Measurements from ENCODE around the gene LPCAT2.

LPCAT2 gene

GRCh38 chr16:55481023-55481422 lies 27.8 kb upstream of the LPCAT2 start:
- no peak for DNase-seq

GRCh38 chr16:55482056-55482455 lies 26.8 kb upstream of the LPCAT2 start:
- DNase-seq, result no peak

GRCh38 chr16:55487048-55487803 lies 21.6 kb upstream of the LPCAT2 start:
- DNase-seq, result no peak

GRCh38 chr16:55488306-55488705 lies 20.6 kb upstream of the LPCAT2 start:
- no peak for DNase-seq

- DNase-seq, result no peak
These were observed 19.5 kb upstream of the LPCAT2 start for GRCh38 chr16:55489119-55489955.

GRCh38 chr16:55489956-55490265 lies 19.0 kb upstream of the LPCAT2 start:
- DNase-seq, result no peak

- no peak for DNase-seq
These were observed 18.6 kb upstream of the LPCAT2 start for GRCh38 chr16:55490301-55490700.

- DNase-seq, result no peak
These were observed 17.2 kb upstream of the LPCAT2 start for GRCh38 chr16:55491691-55492090.

- DNase-seq, result no peak
These were observed 16.0 kb upstream of the LPCAT2 start for GRCh38 chr16:55492756-55493380.

- no peak for DNase-seq
These were observed 13.9 kb upstream of the LPCAT2 start for GRCh38 chr16:55494994-55495421.

GRCh38 chr16:55495616-55496289 lies 13.1 kb upstream of the LPCAT2 start:
- DNase-seq, result no peak

GRCh38 chr16:55496509-55497145 lies 12.2 kb upstream of the LPCAT2 start:
- no peak for DNase-seq

- no peak for DNase-seq
These were observed 11.3 kb upstream of the LPCAT2 start for GRCh38 chr16:55497558-55497957.

GRCh38 chr16:55498101-55498500 lies 10.8 kb upstream of the LPCAT2 start:
- no peak for DNase-seq

GRCh38 chr16:55499281-55499680 lies 9.6 kb upstream of the LPCAT2 start:
- no peak for DNase-seq

GRCh38 chr16:55499951-55500529 lies 8.8 kb upstream of the LPCAT2 start:
- DNase-seq, result no peak

GRCh38 chr16:55500530-55501011 lies 8.3 kb upstream of the LPCAT2 start:
- DNase-seq, result no peak

- no peak for DNase-seq
These were observed 7.1 kb upstream of the LPCAT2 start for GRCh38 chr16:55501549-55502322.

- no peak for DNase-seq
These were observed 6.0 kb upstream of the LPCAT2 start for GRCh38 chr16:55502801-55503366.

GRCh38 chr16:55503726-55504550 lies 4.9 kb upstream of the LPCAT2 start:
- no peak for DNase-seq

All from effector CD8-positive, alpha-beta T cell (primary cell).